NCI-H446 (cell line): ENCODE measurements around the gene ARID1A.
"Not testable (repeated sequence)": the region's sequence is repeated elsewhere in the genome, so short reads cannot be mapped to it uniquely, and the experiment has no call there.

Experiments used
- DNase-seq, 2 experiments: peaks; one replicate each; lab custom pipeline; 2025; lab: John Stamatoyannopoulos, UW

ARID1A gene

DNA sequence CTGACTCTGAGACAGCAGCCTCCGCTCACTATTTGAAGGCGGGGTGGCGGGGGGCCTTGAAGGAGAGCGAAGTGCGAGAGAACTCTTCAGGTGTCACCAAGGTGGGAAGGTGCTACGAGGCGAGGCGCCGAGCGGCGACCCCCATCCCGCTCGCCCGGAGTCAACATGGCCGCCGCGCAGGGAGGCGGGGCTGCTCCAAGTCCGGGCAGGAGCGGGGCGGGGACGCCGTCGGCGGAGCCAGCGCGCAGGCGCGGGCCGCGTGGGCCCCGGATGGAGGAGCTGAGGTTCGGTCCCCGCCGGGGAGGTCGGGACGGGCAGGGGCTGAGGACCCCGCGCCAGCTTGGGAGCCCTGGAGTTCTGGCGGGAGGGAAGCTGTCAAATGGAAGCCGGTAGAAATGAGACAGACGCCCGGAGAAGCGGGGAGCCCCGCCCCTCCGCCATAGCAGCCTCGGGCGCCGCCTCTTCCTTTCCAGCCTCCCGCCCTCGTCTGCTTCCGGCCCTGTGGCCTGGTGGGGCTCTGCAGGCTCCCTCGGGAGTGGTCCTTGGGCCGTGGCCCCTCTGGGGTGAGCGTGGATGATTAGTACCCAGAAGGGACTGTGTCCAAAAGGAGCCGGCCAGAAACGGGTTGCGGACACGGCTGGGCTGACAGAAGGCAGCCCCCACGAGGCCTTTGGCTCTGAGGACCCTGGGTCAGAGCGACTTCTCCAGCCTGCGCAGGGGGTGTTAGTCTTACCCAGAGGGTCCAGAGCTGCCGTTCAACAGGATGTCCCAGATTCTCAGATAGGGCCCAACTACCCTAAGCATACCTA is 92.1 kb downstream of the ARID1A start, which contains the start of gene PIGV:
TSS of gene PIGV (plus strand) at position 245 of the 809 bp plus-strand sequence. CDS start 2,866 bp downstream, outside the sequence.
- DNase-seq = peak; percentile 89 to 95

DNA sequence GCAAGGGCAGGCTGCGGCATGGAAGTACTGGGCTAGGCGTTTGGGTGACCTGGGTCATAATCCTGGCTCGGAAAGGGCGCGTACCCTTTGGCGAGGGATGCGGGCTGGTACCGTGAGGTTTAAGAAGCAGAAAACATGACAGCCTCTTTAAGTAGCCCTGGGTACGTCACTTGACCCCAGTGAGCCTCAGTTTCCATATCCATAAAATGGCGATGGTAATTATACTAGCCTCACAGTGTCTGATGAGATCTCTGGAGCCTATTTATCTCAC is 92.6 kb downstream of the ARID1A start:
- DNase-seq = no peak

DNA sequence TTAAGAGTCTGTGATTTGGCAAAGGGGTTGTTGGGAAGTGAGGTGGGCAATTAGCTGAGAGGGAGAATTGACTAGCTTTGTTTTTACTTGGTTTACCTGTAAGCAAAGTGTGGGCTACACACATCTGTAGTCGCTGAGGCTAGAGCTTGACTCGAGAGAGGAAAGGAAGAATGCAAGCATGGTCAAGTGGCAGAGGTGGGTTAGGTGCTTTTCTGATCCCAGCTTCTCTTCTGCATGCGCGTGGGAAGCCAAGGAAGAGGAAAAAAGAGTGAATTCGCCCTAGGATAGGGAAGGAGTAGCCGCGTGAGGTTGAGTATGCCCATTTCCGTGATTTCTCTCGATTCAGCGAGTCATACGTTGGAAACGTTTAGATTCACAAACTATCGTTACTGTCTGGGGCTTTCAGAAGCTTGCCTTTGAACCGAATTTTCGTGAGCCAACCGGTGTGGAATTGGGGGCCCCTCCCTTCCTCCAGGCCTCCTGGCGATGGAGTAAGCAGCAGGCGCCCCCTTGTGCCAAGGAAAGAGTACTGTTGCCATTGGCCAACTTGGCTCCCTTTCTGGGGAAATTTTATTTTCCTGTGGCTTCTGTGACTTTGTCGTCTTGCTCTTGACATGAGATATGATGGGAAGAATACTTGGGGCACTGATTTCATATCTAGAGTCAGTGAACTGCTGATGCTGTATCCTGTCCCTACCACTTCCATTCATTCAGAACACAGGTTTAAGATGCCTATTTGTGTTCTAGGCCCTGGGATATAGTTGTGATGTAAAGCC is 93.2 kb downstream of the ARID1A start:
- peak; percentile 88 to 90 for DNase-seq

DNA sequence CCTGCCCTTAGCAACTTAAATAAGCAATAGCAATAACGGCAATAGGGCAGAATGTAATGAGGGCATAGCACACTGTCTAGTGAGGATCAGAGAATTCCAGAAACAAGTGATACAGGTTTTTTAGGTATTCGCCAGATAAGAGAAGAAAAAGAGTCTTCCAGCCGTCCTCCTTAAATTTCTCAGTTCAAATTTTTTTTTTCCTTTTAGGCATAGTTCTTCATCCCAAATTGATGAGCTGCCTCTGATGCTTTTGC is 93.7 kb downstream of the ARID1A start:
- no peak for DNase-seq

DNA sequence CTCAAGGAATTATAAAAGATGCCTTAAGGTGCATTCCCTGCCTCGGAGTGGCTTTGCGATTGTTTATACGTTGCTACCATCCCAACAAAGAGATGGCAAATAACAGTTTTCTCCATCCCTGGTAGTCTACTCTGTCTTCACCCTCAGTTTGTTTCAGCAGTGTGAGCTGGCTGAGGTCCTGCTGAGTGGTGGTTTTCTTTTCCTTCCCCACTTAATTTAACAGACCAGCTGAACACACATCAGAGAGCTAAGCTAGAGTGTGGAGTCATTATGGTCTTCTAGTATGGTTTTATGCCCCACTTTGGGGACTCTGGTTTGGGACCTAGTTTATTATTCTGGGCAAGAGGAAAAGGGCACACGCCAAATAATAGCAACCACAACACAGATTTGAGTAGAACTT is 94.1 kb downstream of the ARID1A start:
- no peak for DNase-seq

DNA sequence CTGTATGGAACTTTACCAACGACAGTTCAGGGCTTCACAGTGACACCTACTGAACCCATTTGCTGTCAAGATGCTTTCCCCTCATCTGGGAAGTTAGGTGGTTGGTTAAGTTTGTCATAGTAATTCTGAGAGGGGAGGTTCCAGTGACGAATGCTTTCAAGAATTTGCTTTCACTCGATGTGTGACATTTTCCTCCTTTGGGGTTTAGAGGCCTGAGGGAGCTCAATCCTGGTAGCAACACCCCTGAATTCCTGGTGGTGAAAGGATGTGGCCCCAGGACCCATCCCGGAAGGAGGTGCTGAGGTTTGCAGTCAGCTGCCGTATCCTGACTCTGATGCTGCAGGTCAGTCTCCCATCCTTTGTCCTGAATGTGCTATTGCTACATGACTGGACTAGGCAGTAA is 94.7 kb downstream of the ARID1A start:
- DNase-seq = no peak

DNA sequence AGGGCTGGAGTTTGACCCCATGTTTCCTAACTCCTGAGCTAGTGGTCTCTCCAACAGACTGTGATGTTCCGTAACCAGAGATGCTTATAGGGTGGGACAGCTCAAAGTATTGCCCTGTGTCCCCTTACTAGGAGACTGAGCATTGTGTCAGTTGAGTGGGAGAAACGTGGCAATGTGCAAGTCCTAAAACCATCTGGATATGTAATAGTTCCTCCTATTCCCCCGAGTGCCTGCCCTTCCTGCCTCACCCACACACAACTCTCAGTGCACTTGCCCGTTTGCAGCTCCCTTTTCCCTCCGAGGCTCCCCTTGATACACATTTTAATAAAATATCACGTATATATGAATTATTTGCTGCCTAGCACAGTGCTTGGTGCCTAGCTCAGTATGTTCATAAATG is 95.3 kb downstream of the ARID1A start:
- no peak for DNase-seq

DNA sequence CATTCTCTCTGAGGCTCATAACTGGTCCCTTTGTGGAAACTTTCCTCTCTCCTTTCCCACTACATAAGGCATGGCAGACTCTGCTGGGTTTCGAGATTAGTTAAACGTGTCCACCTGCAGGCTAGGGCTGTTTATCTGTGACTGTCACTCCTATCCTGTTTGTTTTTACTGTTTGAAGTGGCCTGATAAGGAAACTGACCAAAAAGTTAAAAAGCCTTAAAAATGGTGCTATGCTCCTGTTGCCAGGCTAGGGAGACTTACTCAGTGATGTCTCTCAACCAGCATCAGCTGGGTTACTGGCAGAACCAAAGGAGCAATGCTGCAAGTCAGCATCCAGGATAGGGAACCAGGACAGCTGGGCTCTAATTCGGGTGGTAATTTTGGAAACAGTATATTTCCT is 95.8 kb downstream of the ARID1A start:
- no peak for DNase-seq

DNA sequence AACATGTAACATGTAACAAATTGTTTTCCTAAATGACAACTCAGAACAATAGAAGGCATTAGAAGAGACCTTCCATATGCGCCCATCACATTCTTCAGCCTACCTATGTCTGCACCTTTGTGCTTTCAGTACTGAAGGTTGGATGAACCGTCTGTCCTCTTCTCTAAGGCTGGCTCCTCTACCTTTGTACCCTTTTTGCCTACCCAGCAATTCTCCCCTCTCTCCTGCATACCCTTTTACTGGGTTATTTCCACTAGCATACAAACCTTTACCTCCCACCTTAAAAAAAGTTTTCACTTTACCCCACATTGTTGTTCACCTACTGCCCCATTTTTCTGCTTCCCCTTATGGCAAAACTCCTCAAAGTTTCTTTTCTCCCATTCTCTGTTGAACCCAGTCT is 97.1 kb downstream of the ARID1A start:
- no peak for DNase-seq

DNA sequence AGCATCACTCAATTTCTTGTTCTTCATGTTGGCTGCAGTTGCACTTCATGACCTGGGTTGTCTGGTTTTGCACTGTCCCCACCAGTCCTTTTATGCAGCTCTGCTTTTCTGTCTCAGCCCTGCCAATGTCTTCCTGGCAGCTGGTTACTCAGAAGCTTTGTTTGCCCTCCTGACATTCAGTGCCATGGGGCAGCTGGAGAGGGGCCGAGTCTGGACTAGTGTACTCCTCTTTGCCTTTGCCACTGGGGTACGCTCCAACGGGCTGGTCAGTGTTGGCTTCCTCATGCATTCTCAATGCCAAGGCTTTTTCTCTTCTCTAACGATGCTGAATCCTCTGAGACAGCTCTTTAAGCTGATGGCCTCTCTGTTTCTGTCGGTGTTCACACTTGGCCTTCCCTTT is 98.6 kb downstream of the ARID1A start:
- no peak for DNase-seq

DNA sequence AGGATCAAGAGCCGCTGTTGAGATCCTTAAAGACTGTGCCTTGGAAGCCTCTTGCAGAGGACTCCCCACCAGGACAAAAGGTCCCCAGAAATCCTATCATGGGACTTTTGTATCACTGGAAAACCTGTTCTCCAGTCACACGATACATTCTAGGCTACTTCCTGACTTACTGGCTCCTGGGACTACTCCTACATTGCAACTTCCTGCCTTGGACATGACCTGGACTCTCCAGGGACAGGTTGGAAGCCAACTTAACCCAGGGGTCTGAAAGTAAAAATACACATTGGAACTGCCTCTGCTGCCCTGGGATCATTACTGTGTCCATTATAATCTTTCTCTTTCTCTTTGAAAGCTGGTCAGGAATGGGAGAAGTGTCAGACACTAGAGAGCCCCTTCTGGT is 101.8 kb downstream of the ARID1A start:
- DNase-seq = no peak

DNA sequence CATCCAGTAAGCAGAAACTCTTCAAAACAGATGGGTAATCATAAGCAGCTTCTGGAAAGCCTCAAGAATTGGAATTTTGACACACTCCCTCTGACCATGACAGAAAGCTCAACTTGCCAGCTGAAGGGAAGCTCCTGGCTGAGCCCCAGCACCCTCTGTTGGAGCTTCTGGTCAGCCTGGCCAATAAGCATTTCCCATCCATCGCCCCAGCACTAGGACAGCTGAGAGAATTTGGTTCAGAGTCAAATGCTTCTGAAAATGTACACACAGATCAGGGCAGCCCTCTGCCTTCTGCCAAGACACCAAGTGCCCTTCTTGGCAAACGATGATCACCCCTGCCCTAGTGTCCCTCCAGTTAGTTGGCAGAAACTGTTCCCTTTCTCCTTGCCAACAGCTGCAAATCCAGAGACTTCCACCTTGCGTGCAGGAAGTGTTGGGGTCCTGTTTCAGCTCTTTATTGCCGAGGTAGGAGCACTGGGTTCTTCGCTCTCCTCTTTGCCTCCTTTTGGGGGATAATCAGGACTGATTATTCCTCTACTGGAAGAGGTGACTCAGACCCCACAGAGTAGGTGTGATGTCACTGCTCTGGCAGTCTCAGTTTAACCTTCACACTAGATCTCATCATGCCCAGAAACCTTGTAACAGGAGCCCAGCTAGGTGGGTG is 103.8 kb downstream of the ARID1A start:
- peak; percentile 92 to 95 for DNase-seq

DNA sequence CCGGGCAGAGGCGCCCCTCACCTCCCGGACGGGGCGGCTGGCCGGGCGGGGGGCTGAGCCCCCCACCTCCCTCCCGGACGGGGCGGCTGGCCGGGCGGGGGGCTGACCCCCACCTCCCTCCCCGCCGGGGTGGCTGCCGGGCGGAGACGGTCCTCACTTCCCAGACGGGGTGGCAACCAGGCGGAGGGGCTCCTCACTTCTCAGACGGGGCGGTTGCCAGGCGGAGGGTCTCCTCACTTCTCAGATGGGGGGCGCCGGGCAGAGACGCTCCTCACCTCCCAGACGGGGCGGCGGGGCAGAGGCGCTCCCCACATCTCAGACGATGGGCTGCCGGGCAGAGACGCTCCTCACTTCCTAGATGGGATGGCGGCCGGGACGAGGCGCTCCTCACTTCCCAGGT is 108.1 kb downstream of the ARID1A start:
- not testable (repeated sequence) for DNase-seq

DNA sequence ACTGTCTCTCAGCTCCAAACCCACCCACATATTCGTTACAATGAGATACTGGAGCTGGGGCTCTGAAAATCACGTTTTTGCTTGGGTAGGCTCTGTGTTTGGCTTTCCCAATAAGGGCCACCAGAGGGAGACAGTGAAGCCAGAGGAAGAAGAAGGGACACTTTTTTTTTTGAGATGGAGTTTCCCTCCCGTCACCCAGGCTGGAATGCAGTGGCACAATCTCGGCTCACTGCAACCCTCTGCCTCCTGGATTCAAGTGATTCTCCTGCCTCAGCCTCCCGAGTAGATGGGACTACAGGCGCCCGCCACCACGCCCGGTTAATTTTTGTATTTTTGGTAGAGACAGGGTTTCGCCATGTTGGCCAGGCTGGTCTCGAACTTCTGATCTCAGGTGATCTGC is 114.3 kb downstream of the ARID1A start:
- peak; percentile 56 to 76 for DNase-seq

DNA sequence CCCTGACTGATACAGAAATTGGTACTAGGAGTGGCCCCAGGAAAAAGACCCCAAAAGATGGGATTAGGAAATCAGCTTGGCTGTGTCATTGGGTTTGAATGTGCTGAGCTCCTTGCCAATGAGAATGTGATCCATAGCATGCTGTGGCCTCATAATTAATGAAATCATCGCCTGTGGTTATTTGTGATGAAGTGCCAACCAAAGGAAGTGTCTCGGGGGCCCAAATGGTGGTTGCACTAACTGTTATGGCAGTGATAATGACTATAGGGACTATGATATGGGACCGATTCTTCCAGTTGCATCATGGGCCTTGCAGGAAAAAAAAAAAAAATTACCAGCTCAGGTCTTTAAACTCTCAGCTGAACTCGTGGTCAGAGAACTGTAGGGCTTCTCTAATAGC is 115.2 kb downstream of the ARID1A start:
- no peak for DNase-seq

DNA sequence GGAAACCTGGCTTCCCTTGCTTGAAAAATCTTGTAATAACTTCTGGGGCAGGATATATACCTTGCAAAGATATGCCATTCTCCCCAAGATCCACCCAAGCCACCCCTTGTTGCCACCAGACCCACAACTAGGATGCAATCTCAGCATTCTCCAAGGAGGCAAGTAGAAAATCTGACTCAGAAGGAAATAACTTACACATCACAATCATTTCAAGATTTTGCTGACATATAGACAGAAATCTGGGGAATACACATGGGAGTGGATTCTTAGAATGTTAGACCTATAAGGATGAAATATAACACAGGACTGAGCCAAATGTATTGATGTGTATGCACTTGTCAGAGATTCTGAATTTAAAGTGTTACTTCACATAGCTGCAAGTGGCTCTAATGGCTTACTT is 115.9 kb downstream of the ARID1A start:
- DNase-seq = no peak

DNA sequence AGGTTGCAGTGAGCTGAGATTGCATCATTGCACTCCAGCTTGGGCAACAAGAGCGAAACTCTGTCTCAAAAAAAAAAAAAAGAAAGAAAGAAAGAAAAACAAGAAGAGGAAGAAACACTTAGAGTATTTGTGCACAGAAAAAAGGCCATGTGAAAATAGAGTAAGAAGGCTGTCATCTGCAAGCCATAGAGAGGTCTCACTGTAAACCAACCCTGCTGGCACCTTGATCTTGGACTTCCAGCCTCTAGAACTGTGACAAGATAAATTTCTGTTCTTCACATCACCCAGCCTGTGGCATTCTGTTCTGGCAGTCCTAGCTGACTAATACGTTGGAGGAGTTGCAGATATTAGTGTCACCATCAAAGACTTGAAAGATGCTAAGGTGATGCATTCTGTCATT is 118.6 kb downstream of the ARID1A start:
- DNase-seq = no peak

DNA sequence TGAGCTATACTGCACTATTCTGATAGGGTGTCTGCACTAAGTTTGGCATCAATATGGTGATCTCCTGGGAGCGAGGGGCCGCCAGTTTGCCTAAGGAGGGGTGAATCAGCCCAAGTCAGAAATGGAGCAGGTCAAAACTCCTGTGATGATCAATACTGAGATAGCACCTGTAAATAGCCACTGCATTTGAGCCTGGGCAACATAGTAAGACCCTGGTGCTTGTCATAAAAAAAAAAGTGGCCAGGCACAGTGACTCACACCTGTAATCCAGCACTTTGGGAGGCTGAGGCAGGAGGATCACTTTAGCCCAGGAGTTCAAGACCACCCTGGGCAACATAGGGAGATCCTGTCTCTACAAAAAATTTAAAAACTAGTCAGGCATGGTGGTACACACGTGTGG is 119.1 kb downstream of the ARID1A start:
- no peak for DNase-seq

DNA sequence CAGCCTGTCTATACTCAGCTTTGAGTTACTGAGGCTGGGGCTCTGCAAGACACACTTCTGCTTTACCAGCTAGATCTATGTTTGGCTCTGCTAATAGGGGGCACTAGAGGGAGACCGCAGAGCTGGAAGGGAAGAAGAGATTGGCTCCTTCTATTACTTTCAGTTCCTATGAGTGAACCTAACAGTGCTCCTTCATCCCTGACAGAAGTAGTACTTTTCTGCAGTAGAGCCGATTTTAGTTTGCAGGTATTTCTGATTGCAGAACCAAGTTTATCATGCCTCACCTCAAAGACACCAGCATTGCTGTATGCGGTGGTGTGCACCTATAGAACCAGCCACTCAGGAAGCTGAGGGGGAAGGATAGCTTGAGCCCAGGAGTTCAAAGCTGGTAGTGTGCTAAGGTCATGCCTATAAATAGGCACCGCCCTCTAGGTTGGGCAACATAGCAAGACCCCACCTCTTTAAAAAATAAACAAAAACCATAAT is 125.0 kb downstream of the ARID1A start:
- no peak for DNase-seq

DNA sequence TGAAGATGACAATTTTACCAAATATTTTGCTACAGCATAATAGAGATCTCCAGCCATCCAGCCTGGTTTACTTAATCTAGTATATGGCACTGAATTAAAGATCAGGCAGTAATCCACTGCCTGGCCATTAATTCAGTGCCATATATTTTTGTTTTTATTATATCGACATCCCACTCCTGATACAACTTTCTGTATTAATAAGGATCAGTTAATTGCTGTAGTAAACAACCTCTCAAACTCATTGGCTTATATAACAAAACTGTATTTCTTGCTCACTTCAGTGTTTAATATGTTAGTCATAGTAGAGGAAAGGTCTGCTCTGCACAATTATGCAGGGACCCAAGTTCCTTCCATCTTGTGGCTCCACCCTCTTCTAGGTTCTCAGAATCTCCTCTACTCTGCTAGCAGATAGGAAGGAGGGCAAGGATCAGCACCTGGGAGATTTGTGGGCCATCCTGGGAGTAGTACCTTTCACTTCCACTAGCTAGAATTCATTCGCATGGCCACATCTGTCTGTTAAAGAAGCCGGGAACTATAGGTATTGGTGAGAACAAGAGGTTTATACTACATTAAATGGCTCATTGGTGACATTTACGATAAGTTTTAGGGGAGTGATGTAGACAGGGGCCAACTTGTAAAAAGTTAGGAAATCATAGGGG is 127.1 kb downstream of the ARID1A start:
- no peak for DNase-seq

DNA sequence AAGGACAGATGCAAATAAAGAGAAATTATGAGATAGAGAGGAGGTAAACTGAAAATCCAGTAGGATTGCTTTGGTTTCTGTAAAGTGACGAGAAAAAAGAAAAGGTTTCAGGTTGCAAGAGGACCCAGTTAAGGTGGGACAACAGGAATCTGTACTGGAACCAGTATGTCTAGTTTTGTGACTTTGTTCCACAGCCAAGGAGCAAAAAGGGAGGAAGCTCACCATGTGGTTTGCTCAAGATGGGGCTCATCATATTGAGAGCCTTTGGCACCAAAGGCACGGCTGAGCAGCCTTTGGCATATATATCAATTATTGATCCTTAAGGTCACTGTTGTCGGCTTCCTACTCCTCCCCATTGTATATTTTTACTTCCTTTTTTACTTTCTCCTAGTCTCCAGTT is 128.9 kb downstream of the ARID1A start:
- no peak for DNase-seq

DNA sequence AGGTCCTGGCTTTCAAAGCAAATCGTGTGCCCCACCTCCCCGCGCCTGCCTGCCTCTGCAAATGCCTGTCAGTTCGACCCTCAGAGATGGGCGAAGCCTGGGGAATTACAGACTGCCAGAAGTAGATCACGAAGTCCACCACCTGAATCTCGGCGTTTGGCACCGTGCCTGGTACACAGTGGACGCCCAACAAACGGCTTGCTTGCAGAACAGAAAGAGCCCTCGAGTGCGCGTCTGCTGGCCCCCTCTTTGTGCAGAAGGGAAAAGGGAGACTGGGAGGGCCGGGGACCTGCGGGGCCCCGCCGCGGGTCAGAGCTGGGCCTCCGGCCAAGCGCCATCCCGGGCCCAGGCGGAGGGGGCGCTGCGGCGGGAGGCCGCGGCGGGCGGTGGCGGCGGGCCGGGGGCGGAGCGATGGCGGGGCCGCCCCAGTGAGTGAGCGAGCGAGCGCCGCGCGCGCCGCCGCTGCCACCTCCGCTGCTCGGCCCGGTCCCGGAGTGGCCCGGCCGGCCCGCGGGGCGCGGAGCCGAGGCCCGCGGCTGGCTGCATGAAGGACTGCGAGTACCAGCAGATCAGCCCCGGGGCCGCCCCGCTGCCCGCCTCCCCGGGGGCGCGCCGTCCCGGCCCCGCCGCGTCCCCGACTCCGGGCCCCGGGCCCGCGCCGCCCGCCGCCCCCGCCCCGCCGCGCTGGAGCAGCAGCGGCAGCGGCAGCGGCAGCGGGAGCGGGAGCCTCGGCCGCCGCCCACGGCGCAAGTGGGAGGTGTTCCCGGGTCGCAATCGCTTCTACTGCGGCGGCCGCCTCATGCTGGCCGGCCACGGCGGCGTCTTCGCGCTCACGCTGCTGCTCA is 130.7 kb downstream of the ARID1A start, which contains the start of gene ZDHHC18:
TSS of gene ZDHHC18 (plus strand) at position 428 of the 845 bp plus-strand sequence. CDS start at position 545, 117 bp downstream.
- peak; percentile 43 to 67 for DNase-seq
